HG03139 (cell line): Measurements from ENCODE around the gene ATG2A.
A peak's percentile ranks its signal among the peaks of the same experiment; 100 is the strongest.

Source experiments
- ATAC-seq: cut with Tn5 transposase; IDR thresholded peaks from one replicate; pipeline ENCODE4 v1.9.1; 2021; ENCODE audit not compliant: unreplicated experiment

Gene ATG2A

GRCh38 chr11:64888406-64888728 lies 28.6 kb downstream of the ATG2A start:
- no peak for ATAC-seq

DNA sequence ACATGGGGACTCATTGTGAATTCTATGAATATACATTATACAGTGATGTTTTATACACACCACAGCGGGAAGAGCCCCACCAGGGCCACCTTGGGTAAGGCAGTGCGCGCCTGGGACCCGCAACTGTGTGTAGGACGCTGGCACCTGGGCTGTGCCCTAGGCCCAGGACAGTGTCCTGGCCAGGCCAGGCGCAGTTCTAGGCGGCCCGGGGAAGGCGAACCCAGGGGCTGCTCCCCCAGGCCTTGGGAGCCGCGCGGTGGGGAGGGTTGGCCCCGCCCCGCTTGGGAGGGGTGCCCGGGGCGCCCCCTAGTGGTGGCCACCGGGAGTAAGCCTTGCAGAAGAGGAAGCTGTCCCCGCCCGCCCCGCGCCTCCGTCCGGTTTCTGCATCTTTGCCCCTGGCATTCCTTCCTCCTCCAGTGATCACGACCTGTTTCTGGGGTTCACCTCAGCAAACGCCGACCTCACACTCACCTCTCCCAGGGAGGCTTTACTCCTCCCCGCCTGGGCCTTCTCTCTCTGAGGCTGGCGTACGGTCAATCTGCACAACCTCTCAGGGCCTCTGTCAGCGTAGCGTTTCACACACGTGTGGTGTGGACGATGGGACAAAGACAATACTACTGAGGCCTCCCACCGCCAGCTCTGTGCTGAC lies 29.1 kb downstream of the ATG2A start:
- peak; percentile 64 for ATAC-seq

DNA sequence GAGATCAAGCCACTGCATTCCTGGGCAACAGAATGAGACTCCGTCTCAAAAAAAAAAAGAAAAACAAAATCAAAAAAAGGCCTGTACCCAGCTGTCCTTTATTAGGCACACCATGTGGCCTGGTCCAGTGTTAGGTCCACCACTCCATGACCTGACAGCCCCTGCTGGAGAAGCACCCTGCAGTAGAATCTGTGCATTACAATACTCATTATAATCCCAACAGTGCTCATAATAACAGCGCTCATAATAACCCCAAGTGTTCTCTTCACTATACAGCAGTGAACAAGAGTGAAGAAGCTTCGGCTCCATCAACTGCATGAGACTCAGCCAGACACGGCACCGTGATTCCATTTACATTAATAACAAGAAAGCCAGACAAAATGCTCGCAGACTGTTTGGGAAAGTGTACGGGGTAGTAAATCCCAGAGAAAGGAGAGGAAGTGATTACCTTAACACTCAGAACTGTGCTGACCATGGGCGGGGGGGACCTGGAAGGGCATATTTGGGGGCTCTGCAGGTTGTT lies 29.7 kb downstream of the ATG2A start:
- ATAC-seq: no peak

DNA sequence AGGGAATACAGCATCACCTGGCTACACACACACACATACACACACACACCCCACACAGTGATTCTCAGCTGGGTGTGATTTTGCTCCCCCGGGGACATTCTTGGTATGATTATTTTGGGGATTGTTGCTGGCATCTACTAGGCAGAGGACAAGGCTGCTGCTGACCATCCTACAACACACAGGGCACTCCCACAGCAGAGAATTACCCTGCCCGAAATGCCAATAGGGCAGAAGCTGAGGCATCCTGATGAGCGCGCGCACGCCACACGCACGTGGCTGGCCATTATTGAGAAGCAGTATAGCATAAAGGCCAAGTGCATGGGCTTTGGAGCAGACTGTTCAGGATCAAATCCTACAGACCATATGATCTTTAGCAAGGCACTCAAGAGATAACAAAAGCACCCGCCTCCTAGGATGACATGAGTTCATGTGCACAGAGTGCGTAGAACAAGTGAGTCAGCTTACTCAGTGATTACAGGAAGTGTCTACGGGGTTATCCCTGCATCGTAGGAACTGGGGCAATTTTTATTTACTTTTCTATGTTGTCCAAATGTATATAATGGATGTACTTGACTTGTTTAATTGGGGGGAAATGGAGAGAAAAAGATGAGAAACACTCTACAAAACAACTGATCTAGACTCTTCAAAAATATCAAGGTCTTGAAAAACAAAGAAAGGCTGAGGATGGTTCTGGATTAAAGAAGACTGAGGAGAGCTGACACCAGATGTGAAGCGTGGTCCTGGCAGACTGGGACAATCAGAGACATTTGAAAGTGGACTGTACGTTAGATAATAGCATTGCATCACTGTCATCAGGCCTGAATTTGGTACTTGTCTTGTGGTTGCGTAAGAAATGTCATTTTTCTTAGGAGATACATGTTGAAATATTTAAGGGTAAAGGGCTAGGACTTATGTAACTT lies 31.4 kb downstream of the ATG2A start:
- ATAC-seq: no peak

DNA sequence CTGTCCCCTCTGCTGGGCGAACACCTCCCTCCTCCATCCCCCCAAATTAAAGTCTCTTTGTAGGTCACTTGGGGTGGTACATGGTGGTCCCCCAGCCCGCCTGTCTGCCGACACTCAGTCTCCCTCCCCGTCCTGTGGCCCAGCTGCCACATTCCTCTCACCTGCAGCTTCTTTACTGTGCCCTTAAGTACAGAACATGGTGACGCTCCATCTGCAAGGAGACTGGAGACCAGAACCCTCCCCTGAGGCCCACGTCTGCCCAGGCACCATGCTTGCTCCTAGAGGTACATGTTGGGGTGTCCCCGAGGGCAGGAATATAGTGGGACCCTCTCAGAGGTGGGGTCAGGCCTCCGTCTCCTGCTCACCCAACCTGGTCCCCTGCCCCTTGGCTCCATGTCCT lies 33.0 kb downstream of the ATG2A start:
- no peak for ATAC-seq

- ATAC-seq: no peak
Measured at GRCh38 chr11:64883575-64883974, 33.4 kb downstream of the ATG2A start.

DNA sequence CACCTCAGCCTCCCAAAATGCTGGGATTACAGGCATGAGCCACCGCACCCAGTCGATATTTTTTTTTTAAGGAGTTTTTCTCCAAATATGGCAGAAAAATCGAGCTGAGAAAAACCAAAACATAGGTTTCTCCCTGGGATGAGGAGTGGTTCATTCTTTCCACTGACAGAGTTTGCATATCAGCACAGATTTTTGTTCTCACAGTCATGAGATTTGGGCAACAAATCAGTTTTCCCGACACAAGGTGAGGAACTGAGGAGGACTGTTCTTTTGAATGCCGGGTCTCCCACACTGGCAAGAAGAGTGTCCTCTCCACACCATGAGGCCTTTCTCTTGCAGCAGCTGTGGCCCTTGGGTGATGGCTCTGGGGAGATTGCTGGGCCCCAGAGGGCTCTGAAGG lies 34.8 kb downstream of the ATG2A start:
- no peak for ATAC-seq

GRCh38 chr11:64881476-64881875 lies 35.5 kb downstream of the ATG2A start:
- no peak for ATAC-seq

GRCh38 chr11:64880240-64881001 lies 36.6 kb downstream of the ATG2A start:
- ATAC-seq: no peak

DNA sequence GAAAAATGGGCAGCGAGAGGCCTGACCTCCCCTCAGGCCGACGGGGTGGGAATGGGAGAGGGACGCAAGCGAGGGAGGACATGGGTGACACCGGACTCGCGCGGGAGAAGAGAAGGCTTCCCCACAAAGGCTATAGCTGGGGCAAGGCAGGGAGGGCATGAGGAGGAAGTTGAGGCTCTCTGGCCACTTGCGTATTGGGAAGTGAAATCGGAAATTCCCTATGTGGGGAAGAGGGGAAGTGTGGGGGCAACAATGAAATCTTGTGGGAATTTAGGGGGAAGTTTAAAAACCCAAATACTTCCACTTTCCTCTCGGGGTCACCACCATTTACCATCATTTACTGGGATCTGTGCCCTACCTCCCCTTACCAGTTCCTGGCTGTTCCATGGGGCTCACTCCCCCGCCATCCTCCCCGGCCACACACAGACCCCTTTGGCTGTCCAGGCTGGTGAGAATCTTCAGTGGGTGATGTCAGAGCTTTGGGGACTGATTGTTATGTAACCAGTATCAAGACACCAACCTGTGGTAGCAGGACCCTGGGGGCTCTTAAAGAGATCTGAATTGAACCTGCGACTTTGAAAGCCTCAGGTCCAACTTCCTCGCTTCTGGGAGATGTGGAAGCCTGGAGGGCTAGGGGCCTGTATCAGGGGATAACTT lies 37.6 kb downstream of the ATG2A start:
- no peak for ATAC-seq

- peak; percentile 58 for ATAC-seq
Measured at GRCh38 chr11:64878494-64879243, 38.3 kb downstream of the ATG2A start, which contains the start of gene EHD1. Gene EHD1 (minus strand): TSS chr11:64878621. CDS start chr11:64878464, 157 bp downstream.

- peak; percentile 14 for ATAC-seq
Measured at GRCh38 chr11:64878223-64878493, 38.9 kb downstream of the ATG2A start.

- ATAC-seq: no peak
Measured at GRCh38 chr11:64877390-64878222, 39.4 kb downstream of the ATG2A start.

DNA sequence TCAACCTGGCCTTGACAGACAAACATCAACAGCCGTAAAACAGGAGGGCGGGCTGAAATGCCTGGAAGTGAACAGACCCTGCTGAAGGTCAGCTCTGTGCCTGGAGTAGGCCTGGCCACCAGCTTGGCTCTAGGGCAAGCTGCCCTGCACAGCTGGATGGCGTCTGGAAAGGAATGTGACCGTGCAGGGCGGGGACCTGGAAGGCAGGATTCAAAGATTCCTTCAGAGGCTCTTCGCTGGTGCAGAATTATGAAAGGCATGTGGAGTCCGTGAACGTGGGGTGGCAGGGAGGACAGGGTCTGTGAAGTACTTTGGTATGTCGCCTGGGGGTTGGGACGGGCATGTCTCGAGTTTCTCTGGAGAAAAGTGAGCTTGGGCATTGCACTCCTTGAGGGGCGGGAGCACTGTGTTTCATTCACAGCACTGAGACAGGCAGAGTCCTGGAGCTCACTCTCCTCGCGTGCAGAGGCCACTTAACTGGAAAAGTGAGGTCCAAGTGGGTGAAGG lies 40.1 kb downstream of the ATG2A start:
- no peak for ATAC-seq

- ATAC-seq: no peak
Measured at GRCh38 chr11:64876229-64876750, 40.7 kb downstream of the ATG2A start.

DNA sequence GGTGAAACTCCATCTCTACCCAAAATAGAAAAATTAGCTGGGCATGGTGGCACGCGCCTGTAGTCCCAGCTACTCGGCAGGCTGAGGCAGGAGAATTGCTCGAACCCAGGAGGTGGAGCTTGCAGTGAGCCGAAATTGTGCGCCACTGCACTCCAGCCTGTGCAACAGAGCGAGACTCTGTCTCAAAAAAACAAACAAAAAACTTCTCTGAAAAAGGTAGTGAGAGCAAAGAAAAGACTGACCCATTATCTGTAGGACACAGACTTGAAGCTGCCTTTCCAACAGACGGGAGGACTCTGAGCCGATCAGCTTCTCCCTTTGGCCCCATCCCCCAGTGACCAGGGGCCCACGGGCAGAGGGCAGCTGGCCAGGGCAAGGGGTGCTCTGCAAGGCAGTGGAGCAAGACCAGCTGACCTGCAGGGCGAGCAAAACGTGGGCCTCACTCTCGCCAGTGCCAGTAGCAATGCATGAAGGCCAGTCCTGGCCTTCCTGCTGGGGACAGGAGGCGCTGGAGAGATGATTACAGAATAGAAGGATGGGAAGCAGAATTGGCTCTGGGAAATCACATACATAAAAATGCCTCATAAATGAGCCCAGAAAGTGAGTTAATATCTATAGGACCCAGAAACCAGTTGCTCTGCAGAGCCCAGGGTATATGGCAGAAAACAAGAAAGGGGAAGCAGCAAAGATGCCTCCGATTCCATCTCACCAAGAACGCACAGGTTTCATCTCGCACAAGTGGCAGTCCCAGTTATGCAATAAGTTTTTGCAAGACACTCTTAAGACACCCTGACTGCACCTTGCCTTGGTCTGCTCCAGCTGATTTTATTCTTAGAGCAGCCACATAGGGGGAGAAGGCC lies 41.4 kb downstream of the ATG2A start:
- no peak for ATAC-seq

DNA sequence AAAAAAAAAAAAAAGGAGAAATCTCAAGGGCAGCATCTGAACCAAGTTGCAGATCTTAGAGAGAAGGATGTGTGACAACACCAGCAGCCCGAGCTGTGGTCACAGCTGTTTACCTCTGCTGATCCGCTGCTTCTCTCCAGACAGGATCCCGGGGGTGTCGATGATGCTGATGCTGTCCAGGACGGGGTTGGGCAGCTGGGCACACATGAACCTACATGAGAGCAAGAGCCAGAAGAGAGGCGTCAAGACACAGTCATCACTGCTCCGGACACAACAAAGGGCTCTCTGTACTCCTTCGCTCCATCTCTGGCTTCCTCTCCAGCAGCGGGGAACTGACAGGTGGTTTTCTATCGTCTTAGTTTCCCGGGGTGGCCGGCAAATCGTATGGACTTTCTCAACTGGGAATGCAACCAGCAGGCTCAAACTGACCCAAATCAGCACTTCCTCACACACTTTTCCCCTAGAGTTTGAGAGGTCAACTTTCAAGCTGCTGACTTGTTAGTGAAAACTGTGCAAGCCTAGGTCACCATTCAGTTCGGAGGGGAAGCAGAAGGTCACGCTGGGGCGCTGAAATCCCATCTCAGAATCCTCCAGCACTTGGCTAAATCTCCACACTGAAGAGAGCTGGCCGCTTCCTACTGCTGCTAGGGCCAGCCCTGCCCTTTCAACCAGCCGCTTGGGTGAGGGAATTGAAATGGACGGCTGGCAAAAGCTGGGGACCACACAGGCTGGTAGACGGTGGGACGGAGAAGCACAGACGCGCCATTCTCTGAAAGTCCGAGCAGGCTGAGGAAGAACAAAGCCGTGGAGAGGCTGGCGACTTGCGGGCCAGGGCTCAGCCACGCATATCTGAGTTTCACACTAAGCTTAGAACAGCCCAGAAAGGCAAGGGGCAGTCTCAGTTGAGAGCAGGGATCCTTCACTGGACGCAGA lies 42.4 kb downstream of the ATG2A start:
- no peak for ATAC-seq
